Stimulated activated CD8-positive, alpha-beta memory T cell treated with anti-CD3 and anti-CD28 coated beads, Interleukin-4, amount 100 ng/mL, for 24 hours (primary cell): Measurements from ENCODE around the gene CDC42BPA.
"Not testable (repeated sequence)": the region's sequence is repeated elsewhere in the genome, so short reads cannot be mapped to it uniquely, and the experiment has no call there.

Experiments used
- DNase-seq: peaks from one replicate; pipeline ENCODE4 v3.0.0-alpha.2; 2020; ENCODE audit warnings: low read depth

CDC42BPA gene

GRCh38 chr1:227197064-227197463 is 121.2 kb downstream of the CDC42BPA start:
- no peak for DNase-seq

GRCh38 chr1:227192163-227192562 is 126.1 kb downstream of the CDC42BPA start:
- DNase-seq = no peak

GRCh38 chr1:227191607-227192006 is 126.7 kb downstream of the CDC42BPA start:
- no peak for DNase-seq

GRCh38 chr1:227190321-227190720 is 128.0 kb downstream of the CDC42BPA start:
- DNase-seq = no peak

- no peak for DNase-seq
Observed at GRCh38 chr1:227185291-227185690, 133.0 kb downstream of the CDC42BPA start.

- DNase-seq = no peak
Observed at GRCh38 chr1:227182012-227182411, 136.3 kb downstream of the CDC42BPA start.

GRCh38 chr1:227175611-227176010 is 142.7 kb downstream of the CDC42BPA start:
- DNase-seq = no peak

GRCh38 chr1:227174164-227174563 is 144.1 kb downstream of the CDC42BPA start:
- DNase-seq = no peak

- DNase-seq = no peak
Observed at GRCh38 chr1:227170361-227171166, 147.7 kb downstream of the CDC42BPA start.

- DNase-seq = no peak
Observed at GRCh38 chr1:227169343-227169742, 148.9 kb downstream of the CDC42BPA start.

GRCh38 chr1:227167276-227168101 is 150.8 kb downstream of the CDC42BPA start:
- DNase-seq = no peak

- no peak for DNase-seq
Observed at GRCh38 chr1:227166559-227166958, 151.7 kb downstream of the CDC42BPA start.

GRCh38 chr1:227161470-227161869 is 156.8 kb downstream of the CDC42BPA start:
- DNase-seq = no peak

GRCh38 chr1:227156520-227156919 is 161.8 kb downstream of the CDC42BPA start:
- no peak for DNase-seq

- DNase-seq = no peak
Observed at GRCh38 chr1:227155688-227156087, 162.6 kb downstream of the CDC42BPA start.

GRCh38 chr1:227155004-227155403 is 163.3 kb downstream of the CDC42BPA start:
- no peak for DNase-seq

GRCh38 chr1:227152525-227152924 is 165.8 kb downstream of the CDC42BPA start:
- no peak for DNase-seq

- no peak for DNase-seq
Observed at GRCh38 chr1:227140376-227140775, 177.9 kb downstream of the CDC42BPA start.

- no peak for DNase-seq
Observed at GRCh38 chr1:227136210-227136820, 182.0 kb downstream of the CDC42BPA start.

GRCh38 chr1:227134686-227135314 is 183.5 kb downstream of the CDC42BPA start:
- no peak for DNase-seq

GRCh38 chr1:227132695-227133094 is 185.6 kb downstream of the CDC42BPA start:
- not testable (repeated sequence) for DNase-seq

GRCh38 chr1:227131193-227131592 is 187.1 kb downstream of the CDC42BPA start:
- no peak for DNase-seq
